Colon (tissue), 2 donors: ENCODE data around the gene XRCC1.

ENCODE experiments used
- FAIRE-seq: peaks from 2 replicates; lab custom pipeline; 2012; peaks lifted over from hg19 to GRCh38; lab: Jason Lieb, UNC
- donor health status: control.
- donor health status: control.

XRCC1 gene, protein sequence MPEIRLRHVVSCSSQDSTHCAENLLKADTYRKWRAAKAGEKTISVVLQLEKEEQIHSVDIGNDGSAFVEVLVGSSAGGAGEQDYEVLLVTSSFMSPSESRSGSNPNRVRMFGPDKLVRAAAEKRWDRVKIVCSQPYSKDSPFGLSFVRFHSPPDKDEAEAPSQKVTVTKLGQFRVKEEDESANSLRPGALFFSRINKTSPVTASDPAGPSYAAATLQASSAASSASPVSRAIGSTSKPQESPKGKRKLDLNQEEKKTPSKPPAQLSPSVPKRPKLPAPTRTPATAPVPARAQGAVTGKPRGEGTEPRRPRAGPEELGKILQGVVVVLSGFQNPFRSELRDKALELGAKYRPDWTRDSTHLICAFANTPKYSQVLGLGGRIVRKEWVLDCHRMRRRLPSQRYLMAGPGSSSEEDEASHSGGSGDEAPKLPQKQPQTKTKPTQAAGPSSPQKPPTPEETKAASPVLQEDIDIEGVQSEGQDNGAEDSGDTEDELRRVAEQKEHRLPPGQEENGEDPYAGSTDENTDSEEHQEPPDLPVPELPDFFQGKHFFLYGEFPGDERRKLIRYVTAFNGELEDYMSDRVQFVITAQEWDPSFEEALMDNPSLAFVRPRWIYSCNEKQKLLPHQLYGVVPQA

GRCh38 chr19:43575156-43575950 lies at the start of gene XRCC1, which contains the start of gene PINLYP:
TSS of gene XRCC1 (minus strand) at chr19:43575527. CDS start at chr19:43575458, 69 bp downstream.
TSS of gene PINLYP (plus strand) at chr19:43575801. CDS start at chr19:43577192, 1,391 bp downstream.
- FAIRE-seq, result peak; percentile 88

- FAIRE-seq, result no peak
These were observed 49.6 kb upstream of the XRCC1 start for GRCh38 chr19:43624933-43625332.

GRCh38 chr19:43623889-43624670 lies 48.8 kb upstream of the XRCC1 start:
- FAIRE-seq, result no peak

GRCh38 chr19:43622956-43623355 lies 47.6 kb upstream of the XRCC1 start:
- no peak for FAIRE-seq

GRCh38 chr19:43622070-43622469 lies 46.7 kb upstream of the XRCC1 start:
- FAIRE-seq, result no peak

DNA sequence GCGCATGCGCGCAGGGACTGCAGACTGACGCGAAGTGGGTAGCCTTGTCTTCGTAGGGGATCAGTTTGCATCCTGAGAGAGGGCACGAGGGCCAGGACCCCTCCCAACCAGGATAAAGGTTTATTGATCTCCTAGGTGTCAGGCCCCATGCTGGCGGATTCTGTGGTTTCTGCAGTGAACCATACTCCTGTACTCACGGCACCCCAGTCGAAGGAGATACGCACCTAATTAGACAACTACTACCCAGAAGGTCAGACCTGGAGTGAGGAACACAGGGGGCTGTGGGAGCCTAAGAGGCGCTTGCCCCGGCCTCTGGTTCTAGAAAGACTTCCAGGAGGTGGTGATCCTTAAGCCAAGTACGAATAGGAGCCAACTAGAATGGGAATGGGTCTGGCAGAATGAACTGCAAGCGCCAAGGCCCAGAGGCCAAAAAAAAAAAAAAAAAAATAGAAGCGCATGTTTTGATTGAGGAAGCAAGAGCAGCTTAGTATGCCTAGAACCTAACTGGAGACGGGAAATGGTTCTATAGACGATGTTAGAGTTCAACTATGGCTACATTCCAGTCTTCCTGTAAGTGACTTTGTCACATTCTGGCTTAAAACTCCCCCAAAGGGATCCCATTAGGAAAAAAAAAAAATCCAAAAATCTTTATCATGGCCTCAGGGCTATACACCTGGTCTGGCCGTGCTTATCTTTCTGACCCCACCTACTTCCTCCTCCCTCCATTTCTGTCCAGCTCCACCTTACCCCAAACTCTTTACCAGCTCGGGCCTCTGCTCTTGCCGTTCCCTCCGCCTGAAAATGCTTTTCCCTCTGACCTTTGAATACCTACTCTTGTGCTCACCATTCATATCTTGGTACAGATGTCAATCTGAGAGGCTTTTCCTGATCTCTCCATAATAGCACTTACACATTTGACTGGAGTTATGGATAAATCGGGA lies 45.0 kb upstream of the XRCC1 start:
- no peak for FAIRE-seq

DNA sequence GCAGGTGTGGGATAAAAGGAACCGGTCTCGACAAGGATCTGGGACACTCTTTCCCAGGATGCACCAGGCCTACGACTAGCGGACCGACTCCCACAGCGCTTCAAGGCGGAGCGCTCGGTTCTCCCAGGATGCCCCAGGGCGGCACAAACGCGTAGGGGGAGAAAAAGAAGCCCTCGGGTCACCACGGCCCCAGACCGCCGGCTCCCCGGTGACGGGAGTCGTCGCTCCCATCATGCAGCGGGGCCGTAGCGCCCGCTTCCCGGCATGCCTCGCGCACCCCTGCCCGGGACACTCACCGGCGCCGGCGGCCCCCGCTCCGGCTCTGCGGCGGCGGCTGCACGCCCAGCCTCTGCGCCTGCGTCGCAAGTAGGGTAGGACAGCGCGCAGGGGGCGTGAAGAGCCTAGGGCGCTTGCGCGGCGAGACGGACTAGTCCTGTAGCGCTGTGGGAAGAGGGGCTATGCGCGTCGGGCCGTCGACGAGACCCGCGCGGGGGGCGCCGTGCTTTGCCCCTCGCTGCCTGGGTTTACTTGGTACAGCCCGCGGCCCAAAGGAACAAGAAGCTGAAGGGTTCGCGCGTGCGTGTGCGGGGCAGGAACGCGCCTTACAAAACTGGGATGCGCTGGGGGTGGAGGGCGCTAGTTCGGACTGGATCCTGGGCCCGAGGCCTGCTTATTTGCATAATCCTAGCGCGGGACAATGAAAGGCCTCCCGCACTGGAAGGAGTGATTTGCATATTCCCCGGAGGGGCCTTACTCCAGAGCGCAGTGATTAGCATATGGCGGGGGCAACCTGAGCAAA lies 44.1 kb upstream of the XRCC1 start, which contains the start of gene ZNF428:
Gene ZNF428, minus strand, starts transcription at position 368 of the 799 bp plus-strand sequence. CDS start 5,325 bp downstream, outside the sequence.
- no peak for FAIRE-seq

DNA sequence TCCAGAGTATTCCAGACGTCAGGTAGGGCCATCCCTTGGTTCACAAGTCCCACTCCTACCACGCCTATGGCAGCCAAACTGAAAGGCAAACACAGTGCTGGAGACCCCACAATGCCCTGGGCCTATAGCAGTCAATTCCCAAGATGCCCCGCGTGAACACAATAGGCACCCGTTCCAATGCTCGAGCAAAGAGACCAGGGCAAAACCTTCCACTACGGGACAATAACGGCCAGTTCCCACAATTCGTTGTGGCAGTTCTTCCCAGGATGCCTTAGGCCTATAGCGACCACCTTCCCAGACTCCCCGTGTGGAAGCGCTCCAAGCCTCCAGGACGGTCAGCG lies 43.6 kb upstream of the XRCC1 start:
- FAIRE-seq, result no peak

GRCh38 chr19:43616954-43617353 lies 41.6 kb upstream of the XRCC1 start:
- FAIRE-seq, result no peak

GRCh38 chr19:43616306-43616705 lies 41.0 kb upstream of the XRCC1 start:
- no peak for FAIRE-seq

DNA sequence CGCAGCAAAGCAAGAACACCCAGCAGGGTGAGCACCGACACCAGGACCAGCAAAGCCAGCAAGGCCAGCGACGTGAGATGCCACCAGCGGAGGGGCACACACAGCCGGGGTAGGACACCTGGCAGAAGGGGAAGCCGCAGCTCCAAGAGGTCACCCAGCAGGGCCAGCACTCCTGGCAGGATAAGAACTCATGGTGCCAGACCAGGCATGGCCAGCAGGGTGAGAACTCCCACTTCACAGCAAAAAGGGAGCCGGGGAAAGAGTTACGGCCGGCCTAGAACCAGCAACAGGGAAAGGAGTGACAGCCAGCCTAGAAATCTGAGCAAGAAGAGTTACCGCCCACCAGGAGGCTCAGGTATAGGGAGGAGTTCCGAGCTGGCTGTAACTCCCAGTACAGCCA lies 37.0 kb upstream of the XRCC1 start:
- no peak for FAIRE-seq

DNA sequence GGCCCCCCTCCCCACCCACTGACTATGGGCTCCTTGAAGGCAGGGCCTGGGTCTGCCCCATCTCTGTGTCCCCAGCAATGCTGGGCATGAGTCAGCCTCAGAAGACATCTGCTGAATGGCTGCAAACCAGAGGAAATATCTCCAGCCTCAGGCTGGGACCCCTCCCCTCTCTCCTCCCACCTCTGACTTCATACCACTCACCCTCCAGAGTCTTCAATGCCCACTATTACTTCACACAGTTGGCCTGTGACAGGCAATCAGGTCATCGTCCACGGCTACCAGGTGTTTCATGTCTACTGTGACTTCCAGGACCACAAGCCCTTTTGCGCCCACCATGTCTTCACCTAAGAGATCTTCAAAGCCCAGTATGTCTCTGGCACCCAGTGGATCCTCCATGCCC lies 36.5 kb upstream of the XRCC1 start, which contains the start of gene SRRM5:
Gene SRRM5, plus strand, starts transcription at position 301 of the 400 bp plus-strand sequence. Its CDS starts 34 bp downstream, at position 335.
- no peak for FAIRE-seq

GRCh38 chr19:43610493-43610892 lies 35.2 kb upstream of the XRCC1 start:
- no peak for FAIRE-seq

- no peak for FAIRE-seq
These were observed 34.5 kb upstream of the XRCC1 start for GRCh38 chr19:43609872-43610271.

DNA sequence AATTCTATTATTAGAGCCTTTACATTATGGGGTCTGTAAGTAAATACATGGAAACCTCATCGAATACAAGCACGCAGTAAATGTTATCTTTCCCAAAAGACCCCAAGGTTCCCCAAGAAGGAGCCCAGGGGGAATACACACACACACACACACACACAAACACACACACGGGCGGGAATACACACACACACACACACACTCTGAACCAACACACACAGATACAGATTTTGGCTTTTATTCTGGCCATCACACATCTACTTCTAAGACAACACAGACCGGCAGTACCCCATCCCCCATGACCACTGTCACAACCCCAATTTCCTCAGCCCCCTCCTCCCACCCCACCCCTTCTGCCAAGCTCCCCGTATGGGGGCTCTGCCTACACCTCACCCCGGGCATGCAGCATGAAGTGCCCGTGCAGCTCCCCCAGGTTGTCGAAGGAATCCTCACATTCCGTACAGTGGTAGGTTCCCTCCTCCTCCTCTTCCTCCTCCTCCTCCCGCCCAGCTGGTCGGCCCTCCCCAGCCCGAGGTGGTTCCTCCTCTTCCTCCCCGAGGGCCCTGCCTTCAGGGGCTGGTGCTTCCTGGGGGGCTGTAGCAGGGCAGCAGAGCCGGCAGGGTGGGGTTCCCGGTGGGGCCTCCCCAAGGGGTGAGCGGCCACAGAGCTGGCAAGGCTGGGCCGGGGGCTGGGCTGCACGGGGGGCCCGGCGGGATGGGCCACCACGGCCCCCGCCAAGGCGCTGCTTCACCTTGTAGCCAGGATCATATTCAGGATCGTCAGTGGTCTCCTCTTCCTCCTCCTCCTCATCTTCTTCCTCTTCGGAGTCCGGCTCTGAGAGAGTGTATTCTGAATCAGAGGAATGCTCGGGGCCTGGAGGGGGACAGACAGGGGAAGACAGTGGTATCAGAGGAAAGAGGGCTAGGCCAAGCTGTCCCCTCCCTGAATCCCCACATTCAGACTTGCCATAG lies 32.2 kb upstream of the XRCC1 start:
- FAIRE-seq, result no peak

GRCh38 chr19:43606569-43607229 lies 31.4 kb upstream of the XRCC1 start:
- no peak for FAIRE-seq

DNA sequence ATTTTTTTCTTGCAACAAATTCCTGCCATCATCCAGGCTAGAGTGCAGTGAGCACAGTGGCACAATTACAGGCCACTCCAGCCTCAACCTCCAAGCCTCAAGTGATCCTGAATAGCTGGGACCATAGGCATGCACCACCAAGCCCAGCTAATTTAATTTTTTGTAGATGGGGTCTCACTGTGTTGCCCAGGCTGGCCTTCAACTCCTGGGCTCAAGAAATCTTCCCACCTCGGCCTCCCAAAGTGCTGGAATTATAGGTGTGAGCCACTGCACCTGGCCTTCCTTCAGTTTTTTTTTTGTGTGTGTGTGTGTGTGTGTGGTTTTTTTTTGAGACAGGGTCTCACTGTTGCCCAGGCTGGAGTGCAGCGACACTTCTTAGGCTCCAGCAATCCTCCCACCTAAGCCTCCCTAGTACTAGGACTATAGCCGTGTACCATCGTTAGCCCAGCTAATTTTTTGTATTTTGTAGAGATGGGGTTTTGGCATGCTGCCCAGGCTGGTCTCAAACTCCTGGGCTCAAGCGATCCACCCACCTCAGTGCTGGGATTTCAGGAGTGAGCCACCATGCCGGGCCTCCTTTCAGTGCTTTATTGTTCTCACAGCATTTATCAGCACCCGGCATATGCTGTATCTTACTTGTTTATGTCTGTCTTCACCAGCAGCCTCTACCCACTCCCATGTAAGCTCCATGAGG lies 30.7 kb upstream of the XRCC1 start:
- no peak for FAIRE-seq
